HG03558 (cell line): ENCODE results near the gene CCNB1IP1.
"Not testable (repeated sequence)": the region's sequence is repeated elsewhere in the genome, so short reads cannot be mapped to it uniquely, and the experiment has no call there.

Source experiments
- ATAC-seq: cut with Tn5 transposase; IDR thresholded peaks from one replicate; pipeline ENCODE4 v1.9.1; 2021; ENCODE audit warnings: moderate number of reproducible peaks; ENCODE audit not compliant: unreplicated experiment; ENCODE audit errors: extremely low read depth

Gene CCNB1IP1

DNA sequence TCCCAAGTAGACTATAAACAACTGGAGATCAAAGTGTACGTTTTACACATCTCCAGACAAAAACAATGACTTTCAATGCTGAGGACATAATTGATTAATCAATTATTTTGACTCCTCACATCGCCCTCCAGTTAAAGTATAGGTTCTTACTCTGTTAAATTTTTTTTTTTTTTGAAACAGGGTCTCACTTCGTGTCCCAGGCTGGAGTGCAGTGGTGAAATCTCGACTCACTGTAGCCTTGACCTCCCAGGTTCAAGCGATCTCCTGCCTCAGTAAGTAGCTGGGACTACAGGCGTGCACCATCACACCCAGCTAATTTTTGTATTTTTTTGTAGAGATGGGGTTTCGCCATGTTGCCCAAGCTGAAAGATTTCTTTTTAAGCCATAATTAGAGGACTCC lies 938 bp upstream of the CCNB1IP1 start:
- ATAC-seq, result no peak

DNA sequence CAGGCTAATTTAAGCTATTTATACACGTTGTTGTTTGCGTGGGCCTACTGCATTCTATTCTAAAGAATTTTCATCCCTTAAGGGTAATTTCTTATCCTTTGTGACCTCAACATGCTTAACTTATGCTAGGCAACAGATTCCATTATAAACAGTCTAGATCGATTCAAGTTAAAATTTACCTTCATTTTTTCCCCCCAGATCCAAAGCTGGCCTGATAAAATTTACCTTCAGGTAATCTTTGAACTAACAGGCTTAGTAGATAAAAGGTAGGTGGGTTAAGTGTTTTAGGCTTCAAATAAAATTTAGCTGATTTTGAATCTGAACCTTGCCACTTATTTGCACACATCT lies 389 bp upstream of the CCNB1IP1 start:
- no peak for ATAC-seq

DNA sequence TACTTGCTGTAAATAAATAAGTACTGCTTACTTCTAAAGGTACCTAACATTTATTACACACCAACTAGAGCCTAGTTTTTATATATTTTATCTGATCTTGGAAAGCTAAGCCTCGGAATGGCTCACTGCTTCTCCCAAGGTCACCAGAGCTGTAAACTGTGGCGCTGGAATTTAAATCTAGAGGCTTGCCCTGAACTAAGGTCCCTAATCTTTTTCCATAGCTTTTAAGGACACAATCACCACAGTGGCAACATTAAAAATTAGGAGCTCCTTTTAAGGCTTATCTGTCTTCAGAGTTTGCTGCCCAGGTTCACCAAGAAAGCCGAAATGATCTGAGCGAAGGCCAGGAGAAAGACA lies 670 bp downstream of the CCNB1IP1 start:
- no peak for ATAC-seq

DNA sequence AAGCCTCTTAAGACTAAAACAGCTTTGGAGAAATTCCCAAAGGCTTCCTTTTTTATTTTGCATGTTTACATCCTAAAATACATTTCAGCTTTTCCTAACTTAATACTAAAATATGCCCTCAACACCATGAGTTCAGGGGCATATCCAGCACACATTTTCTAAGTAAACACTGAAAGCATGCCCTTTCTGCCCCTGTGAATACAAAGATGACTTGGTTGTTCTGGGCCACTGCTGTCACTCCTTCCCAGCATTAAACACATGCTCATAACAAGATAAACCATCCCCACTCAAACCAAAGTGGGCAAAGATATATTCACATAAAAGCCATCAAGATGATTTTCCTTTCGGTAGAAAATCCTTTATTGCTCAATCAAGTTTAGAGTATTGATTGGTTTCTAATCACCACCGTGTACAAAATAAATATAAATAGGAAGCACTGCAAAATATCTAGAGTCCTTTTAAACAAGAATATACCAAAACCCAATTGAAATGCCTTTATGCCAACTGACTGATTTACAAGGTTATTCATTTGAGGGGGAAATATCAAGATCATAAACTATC lies 1.9 kb downstream of the CCNB1IP1 start:
- no peak for ATAC-seq

DNA sequence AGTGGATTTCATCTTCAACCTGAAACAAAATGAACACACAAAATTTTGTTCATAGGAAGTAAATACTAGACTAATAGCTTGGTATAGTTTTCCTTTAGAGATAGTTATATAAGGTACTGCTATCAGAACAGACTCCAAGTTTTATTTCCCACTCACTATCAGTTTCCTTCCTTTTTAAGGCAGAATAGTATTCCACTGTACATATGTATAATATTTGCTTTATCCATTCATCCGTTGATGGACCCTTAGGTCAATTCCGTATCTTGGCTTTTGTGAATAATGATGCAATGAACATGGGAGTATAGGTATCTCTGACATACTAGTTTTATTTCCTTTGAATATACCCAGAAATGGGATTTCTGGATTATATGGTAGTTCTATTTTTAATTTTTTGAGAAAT lies 3.7 kb downstream of the CCNB1IP1 start:
- ATAC-seq, result no peak

DNA sequence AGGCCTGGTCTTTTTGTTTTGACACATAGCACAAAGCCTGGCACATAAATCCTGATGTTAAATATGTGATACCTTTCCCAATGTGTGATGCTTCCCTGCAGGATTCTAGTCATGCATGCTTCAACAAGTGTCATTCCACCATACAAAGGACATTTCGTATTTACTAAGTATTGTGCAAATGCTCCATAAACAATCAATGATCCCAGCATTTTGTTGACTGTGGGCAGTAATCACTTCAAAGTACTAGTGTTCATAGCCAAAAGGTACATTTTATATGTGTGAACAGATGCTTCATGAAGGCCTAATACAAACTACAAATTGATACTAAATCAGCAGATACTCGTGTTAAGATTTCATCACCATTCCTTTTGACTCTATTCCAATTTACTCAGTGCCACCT lies 4.4 kb downstream of the CCNB1IP1 start:
- no peak for ATAC-seq

DNA sequence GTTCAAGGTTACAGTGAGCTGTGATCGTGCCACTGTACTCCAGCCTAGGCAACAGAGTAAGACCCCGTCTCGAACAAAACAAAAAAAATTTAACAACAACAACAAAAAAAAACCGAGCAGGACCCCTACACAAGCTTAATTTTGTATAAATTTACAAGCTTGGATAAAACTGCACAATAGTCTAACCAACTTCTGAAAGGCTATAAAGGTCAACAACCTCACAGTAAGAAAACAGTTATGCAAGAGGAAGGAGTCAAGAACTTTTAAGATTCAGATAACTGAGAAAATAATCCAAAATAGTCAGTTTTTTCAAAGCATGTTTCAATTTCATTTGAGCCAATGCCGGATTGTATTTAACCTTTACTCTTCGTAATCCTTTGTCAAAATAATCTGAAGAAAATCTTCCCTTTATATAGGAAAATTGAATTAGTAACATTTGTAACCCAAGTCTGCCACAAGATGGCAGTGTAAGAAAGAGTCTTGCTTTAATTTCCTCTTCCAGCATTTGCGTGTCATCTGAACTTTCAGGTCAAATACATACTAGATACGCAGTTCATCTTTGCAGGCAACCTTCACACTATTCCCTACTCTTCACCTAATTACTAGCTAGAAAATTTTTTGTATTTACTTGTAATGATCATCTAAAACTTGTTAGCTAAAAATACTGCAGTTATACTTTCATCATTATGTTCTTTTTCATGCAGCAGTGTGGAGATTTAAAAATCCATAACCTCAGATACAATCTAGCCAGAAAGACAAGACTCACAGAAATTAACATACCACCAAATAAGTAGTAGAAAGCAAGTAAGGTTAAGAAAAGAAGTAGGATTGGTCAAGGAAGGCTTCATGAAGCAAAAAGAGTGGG lies 5.8 kb downstream of the CCNB1IP1 start:
- ATAC-seq, result no peak

DNA sequence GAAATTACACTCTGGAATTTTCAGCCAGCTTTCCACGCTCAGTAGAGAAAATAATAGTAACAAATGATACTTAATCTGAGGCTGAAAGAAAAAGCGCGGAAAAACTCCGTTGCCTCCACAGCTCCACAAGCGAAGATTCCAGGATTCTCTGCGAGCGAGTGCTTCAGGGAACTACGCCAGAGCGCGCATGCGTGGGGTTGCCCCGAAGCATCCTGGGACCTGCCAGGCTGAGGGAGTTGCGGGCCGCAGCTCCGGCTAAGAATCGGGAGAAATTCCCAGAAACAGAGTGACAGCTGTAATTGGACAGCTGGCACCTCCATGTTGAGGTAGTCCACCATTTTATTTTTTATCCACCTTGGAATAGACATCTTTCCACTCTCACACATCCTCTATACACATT lies 15.4 kb downstream of the CCNB1IP1 start:
- no peak for ATAC-seq

DNA sequence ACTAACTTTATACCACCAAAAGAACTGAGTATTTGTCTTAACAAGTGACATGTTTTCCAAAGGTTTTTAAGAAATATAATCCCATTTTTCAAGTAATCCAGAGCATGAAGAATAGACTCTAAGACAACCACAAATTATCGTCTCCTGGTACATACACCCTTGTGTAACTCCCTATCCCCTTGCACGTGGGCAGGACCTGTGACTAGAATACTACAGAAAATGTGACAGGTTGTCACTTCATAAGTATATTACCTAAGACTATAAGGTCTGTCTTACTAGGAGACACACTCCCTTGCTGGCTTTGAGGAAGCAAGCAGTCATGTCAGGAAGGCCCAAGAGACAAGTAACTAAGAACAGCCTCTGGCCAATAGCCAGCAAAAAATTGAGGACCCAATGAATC lies 19.1 kb downstream of the CCNB1IP1 start:
- no peak for ATAC-seq

DNA sequence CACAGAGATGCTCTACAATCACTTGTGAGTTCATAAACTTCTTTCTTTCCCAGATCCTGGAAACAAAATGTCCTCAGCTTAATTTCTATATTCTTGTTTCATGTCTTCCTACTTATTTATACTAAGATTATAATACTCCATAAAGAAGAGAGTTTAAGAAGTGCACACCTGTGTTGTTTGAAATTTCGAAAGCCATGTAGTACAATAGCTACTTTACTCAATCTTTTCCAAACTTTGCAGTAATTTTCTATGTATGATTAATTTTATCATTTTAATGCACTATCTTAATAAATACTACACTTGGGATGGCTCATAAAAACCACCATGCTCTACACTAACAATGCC lies 27.0 kb downstream of the CCNB1IP1 start:
- ATAC-seq, result no peak

DNA sequence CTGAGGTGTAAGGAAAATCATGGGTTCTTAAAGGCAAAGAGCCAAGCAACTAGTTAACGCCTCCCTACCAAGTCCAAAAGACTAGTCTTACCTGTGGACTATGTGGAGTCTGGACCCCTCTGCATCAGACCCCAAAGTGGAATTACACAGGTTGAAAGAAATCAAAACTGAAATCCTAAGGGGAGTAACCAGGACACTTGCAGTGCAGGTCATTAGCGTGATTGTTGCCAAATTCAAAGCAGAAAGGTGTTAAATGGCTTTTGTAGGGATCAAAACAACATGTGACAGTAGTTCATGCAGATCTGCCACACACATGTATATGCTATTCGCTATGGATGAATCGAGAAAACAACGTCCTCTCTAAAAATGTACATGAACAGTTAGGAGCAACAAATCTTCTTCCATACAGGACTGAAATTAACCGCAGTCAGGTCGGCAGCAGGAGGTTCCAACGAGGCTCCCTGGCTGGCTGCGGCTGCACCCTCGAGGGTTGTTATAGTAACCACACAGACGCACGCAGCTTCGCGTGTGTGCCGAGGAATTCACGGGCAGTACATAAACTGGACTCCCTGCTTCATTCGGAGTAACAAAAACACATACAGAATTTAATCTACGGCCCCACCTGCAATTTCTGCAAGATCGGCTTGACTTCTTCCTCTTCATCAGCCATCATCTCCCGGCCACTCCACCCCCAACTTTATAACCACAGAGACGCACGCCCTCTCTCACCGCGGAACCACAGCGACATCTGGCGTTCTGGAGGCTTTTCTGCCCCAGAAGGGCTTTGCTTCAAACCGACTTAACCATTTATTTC lies 27.6 kb downstream of the CCNB1IP1 start, which contains the start of gene TTC5:
Gene TTC5 (minus strand): TSS at position 687 of the 814 bp plus-strand sequence. CDS start 14 bp downstream, at position 673.
- ATAC-seq, result peak; percentile 77

DNA sequence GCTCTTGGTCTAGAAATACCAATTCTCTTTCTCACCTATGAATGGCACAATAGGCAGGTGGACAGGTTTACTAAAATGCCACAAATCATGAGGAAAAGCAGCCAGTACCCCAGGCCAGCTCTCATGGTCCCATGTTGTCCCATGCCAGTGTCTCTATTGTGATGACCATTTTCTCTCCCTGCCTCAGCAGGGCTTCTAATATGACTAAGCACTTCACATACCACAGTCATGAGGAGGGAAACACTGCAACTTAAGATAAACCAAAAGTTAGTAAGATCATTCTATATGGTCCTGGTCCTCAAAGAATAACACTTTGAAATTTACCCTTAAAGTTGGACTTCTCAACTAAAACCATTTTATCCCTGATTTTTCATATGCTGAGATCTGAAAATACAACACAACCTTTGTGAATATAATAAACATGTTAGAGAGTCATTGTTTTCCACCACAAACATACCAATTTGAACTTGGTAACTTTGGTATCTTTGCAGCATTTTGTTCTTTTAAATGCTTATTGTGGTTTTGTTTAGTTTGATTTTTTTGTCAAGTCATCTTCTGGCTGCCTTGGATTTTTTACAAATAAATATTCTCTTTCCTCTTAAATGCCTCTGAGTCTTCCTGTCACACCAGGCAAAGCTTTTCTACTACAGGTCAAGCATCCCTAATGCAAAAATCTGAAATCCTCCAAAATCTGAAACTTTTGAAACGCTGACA lies 30.9 kb downstream of the CCNB1IP1 start:
- ATAC-seq, result no peak

DNA sequence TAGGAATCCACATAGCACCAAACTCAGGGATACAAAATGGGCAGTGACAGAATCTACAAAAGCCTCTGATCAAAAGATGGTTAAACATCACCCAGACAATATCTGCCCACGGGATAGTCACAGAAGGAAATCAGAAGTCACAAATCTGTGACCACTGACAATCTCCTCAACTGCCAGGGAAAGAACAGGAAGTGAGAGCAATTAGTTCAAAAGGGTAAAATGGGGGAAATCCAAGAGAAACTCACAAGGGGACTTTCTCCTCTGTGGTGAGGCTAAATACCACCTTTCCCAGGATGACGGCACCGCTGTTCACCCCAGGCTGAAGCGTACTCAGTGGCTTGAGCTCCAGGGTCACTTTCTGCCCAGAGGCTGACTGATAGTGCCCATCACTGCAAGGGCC lies 38.0 kb downstream of the CCNB1IP1 start:
- ATAC-seq, result no peak

DNA sequence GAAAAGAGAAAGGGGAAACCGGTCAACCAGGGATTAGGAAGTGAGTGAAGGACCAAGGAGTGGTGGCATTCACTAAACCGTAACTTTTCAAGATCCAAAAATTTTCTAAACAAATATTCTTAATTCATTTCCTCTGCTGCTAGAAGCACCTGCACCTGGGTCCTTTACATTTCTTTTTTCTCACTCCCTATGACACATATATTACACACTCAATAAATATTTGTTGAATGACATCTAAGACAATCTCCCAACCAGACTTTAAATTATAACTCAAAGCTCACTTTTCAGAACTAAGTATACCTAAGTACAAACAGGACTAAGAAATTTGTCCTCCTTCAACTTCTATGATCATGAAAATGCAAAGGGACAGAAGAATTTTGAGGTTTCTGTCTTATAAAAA lies 38.4 kb downstream of the CCNB1IP1 start:
- no peak for ATAC-seq

DNA sequence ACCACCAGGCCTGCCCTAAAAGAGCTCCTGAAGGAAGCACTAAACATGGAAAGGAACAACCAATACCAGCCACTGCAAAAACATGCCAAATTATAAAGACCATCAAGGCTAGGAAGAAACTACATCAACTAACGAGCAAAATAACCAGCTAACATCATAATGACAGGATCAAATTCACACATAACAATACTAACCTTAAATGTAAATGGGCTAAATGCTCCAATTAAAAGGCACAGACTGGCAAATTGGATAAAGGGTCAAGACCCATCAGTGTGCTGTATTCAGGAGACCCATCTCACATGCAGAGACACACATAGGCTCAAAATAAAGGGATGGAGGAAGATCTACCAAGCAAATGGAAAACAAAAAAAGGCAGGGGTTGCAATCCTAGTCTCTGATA lies 51.1 kb downstream of the CCNB1IP1 start:
- not testable (repeated sequence) for ATAC-seq

DNA sequence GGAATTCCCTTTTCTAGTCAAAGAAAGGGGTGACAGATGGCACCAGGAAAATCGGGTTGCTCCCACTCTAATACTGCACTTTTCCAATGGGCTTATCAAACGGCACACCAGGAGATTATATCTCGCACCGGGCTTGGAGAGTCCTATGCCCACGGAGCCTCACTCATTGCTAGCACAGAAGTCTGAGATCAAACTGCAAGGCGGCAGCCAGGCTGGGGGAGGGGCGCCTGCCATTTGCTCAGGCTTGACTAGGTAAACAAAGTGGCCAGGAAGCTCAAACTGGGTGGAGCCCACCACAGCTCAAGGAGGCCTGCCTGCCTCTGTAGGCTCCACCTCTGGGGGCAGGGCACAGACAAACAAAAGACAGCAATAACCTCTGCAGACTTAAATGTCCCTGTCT lies 52.8 kb downstream of the CCNB1IP1 start:
- not testable (repeated sequence) for ATAC-seq

DNA sequence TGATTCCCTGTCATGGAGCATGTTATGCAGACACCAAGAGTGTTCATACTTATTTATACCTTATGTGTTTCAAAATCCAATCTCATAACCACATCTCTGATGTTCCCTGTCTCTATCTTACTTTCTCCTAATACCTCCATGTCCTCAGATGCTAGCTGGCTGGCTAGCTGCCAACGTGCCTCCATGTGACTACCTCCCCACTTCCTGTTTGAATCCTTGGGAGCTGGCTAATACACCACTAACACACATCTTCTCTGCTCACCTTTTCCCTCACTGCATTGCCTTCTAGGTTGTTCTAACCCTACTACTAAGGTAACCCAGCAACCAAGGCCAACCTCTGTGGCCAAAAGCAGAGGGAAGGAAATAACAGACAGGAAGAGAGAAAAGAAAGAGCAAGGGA lies 54.7 kb downstream of the CCNB1IP1 start:
- no peak for ATAC-seq

DNA sequence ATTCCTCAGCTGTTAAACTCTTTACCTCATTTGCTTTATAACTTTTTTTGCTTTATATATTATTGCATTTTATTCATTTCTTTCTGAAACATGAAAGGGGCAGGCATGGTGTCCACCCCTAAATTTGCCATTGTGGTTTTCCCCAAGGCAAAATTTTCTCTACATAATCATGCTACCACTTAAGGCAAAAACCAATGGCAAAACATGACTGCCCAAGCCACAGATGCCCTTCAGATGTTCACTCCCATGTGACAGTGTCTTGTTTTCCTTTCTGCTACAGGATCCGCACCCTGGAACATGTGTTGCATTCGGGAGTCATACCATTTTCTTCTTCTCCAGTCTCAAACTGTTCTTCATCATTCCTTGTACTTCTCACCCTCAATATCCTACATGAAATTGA lies 55.7 kb downstream of the CCNB1IP1 start:
- no peak for ATAC-seq

DNA sequence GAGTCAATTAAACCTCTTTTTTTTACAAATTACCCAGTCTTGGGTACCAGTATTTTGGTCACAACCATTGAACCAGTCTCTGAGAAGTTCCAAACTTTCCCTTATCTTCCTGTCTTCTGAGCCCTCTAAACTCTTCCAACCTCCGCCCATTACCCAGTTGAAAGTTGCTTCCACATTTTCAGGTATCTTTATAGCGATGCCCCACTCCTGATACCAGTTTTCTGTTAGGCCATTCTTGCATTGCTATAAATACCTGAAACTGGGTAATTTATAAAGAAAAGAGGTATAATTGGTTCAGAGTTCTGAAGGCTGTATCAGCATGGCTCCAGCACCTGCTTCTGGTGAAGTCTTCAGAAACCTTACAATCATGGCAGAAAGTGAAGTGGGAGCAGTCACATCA lies 59.0 kb downstream of the CCNB1IP1 start:
- no peak for ATAC-seq

DNA sequence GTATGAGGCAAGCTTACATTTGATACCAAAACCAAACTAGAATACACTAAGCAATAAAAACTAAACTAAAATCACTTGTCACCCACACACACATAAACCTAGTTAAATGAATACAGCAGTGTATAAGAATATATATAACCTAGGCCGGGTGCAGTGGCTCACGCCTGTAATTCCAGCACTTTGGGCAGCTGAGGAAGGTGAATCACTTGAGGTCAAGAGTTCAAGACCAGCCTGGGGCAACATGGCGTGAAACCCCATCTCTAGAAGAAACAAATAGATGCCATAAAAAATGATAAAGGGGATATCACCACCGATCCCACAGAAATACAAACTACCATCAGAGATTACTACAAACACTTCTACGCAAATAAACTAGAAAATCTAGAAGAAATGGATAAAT lies 68.7 kb downstream of the CCNB1IP1 start:
- not testable (repeated sequence) for ATAC-seq

DNA sequence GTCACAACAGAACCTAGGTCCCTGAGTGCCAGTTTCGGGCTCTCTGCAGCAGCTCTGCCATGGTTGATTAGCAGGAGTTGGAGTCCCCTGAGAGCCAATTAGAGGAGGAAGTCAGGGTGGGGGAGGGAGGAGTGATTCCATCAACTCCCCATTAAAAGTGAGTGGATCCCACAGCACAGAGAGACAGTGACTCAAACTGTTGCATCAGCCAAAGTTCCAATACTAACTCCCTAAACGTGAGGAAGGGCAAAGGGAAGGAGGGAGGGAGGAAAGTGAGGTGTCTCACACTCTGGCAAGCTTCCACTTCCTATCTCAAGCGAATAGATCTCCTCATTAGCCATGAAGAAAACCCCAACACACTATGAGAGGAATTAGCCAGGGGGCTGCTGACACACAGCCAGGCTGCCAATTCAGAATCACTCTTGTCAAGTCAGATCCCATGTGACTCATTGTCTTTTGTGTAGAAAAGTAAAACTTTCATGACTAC lies 70.4 kb downstream of the CCNB1IP1 start:
- no peak for ATAC-seq
